Measurements from ENCODE around the gene MYH10.

Gene MYH10

DNA sequence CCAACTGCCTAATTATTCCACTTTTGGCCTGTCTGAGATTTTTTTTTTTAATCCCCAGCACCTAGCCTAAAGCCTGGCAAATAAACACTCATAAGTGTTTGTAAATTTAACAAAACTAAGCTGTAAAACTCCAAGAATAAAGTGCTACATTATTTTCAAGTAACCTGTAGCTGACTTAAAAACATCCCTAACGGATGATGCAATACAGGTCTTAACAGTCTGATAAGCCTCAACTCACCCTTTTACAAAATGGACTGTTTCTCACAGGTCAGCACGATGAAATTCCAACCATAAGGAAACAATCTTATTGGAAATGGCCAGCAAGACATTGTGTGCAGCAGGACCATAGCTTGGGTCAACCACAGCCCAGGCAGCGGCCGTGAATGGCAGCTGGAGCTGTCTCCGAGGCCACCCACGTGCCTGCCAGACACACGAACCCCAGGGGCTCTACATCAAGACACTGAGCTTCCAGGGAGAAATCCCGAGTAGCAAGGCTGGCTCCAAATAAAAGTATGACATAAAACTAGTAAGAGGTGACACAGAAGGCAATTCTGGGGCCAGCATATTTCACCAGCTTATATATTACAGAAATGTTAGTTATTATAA, 135.9 kb downstream of the MYH10 start:
- DNase-seq (ENCODE audit: low read depth in 2 of 2): no peak

- DNase-seq (ENCODE audit: low read depth in 2 of 2): no peak
Observed at GRCh38 chr17:8494021-8494420, 136.5 kb downstream of the MYH10 start.

DNA sequence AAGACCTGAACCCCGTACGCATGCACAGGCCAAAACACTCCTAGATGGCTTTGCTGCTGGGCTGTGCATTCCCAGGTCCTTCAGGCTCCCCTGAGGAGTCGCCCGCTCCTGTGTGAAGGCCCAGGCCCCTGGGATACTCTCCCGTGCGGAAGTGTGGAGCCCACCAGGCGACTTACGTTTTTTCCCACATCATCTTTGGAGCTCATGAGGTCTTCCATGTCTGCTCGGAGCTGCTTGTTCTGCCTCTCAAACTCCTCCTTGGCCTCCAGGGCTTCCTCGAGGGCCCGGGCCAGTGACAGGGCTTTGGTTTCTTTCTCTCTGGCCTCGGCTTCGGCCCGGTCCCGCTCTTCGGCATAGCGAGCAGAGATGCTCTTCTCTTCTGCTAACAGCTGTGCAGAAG, 138.4 kb downstream of the MYH10 start:
- no peak for DNase-seq (ENCODE audit: low read depth in 2 of 2)

DNA sequence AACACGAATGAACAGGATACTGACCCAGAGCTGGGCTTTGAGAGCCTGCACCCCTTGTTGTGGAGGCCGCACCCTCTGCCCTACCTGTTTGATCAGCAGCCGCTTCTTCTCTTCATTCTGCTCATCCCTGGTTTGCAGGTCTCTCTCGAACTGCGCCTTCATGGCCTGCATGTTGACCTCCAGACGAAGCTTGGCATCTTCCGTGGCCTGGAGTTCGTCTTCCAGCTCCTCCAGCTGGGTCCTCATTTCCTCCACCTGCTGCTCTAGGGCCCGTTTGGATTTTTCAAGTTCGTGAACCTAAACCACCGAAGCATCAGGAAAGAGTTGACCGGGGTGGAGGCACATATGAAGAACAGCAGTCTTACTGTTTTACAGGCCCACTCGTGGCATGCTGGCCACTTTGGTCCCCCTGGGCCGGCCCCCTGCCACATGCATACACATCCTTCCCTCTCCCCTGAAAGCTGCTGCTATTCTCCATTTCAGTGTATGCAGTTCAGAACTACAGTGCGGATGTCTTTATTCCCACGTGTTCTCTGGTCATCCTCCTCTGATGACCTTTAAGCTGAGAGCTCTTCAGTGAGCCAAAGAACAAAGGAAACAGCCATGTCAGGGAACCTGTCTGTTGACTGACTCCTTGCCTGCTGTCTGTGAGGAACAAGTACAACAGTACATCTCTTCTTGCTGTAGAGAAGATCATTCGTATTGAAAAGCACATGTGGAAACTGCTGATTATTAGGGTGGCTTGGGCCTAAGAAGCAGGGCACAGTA, 140.1 kb downstream of the MYH10 start:
- no peak for DNase-seq (ENCODE audit: low read depth in 2 of 2)

GRCh38 chr17:8489841-8490240, 140.7 kb downstream of the MYH10 start:
- no peak for DNase-seq (ENCODE audit: low read depth in 2 of 2)

GRCh38 chr17:8488901-8489300, 141.6 kb downstream of the MYH10 start:
- no peak for DNase-seq (ENCODE audit: low read depth in 2 of 2)

DNA sequence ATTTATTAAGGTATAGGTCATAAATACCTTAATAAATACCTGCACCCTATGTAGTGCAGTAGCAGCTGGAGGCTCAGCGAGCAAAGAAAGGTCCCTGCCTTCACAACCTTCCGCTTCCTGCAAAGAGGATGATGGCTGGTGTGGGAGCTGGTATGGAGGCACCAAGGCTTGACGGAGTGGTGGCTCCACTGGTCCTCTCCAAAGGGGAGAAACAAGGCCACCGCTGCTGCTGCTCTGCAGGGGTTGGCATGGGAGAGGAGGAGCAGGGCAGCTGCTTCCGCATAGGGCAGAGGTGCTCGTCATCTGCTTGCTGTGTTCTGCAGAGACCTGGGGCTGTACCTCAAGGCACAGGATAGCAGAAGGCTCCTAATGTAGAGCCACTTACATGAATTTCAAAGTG, 142.0 kb downstream of the MYH10 start:
- no peak for DNase-seq (ENCODE audit: low read depth in 2 of 2)

DNA sequence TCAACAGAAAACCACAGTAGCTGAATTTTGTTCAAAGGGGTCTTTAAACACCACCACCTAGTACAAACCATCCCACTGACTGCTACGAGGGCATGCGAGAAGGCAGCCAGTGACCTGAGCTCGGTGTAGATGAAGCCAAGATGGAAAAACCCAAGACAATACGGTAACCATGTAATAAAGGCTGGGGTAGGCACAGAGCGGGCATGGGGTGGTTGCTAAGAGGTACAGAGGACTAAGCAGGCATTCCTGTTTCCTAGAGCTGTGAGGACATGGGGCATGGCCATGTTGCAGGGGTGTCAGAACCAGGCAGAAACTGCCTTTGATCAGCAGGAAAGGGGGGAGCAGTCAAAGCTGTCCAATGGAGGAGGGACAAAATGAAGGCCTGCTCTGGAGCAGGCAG, 142.8 kb downstream of the MYH10 start:
- no peak for DNase-seq (ENCODE audit: low read depth in 2 of 2)

- no peak for DNase-seq (ENCODE audit: low read depth in 2 of 2)
Observed at GRCh38 chr17:8487130-8487645, 143.3 kb downstream of the MYH10 start.

- no peak for DNase-seq (ENCODE audit: low read depth in 2 of 2)
Observed at GRCh38 chr17:8485491-8485890, 145.0 kb downstream of the MYH10 start.

GRCh38 chr17:8484465-8484864, 146.1 kb downstream of the MYH10 start:
- DNase-seq (ENCODE audit: low read depth in 2 of 2): no peak

- DNase-seq (ENCODE audit: low read depth in 2 of 2): no peak
Observed at GRCh38 chr17:8482546-8482945, 148.0 kb downstream of the MYH10 start.

DNA sequence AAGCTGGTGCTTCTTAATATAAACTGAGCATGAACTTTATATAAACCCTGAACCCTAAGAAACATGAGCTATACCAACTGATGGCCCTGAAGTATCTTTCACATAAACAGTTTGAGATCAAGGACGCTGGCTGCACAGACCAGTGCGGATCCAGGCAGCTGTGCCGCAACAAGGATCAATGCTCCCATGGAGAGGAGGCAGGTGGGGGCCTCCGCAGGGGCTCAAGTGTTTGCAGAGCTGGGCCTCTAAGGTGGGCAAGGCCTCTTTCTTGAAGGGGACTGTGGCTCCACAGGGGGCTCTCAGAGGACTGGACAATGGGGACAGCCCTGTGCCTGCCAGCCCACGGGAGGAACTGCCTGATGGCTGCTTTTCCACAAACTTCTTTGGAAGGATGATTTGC, 148.8 kb downstream of the MYH10 start:
- DNase-seq (ENCODE audit: low read depth in 2 of 2): no peak

DNA sequence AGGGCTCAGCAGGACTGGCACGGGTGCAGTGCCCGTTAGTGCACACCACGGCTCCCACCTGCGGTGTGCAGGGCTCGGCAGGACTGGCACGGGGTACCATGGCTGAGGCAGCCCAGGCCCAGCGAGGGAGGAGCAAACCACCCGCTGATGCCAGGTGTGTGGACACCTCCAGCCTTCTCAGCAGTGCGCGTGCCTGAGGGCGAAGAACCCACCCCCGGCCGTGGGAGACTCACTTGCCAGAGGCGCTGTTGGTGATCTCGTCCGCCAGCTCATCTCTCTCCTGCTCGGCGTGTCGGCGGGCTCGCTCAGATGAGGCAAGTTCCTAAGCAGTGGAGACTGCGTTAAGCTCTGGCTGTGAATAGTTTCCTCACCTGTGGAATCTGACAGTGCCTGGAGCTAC, 149.4 kb downstream of the MYH10 start:
- DNase-seq (ENCODE audit: low read depth in 2 of 2): no peak

- no peak for DNase-seq (ENCODE audit: low read depth in 2 of 2)
Observed at GRCh38 chr17:8480011-8480976, 150.2 kb downstream of the MYH10 start.

- DNase-seq (ENCODE audit: low read depth in 2 of 2): no peak
Observed at GRCh38 chr17:8479431-8479947, 151.0 kb downstream of the MYH10 start.

DNA sequence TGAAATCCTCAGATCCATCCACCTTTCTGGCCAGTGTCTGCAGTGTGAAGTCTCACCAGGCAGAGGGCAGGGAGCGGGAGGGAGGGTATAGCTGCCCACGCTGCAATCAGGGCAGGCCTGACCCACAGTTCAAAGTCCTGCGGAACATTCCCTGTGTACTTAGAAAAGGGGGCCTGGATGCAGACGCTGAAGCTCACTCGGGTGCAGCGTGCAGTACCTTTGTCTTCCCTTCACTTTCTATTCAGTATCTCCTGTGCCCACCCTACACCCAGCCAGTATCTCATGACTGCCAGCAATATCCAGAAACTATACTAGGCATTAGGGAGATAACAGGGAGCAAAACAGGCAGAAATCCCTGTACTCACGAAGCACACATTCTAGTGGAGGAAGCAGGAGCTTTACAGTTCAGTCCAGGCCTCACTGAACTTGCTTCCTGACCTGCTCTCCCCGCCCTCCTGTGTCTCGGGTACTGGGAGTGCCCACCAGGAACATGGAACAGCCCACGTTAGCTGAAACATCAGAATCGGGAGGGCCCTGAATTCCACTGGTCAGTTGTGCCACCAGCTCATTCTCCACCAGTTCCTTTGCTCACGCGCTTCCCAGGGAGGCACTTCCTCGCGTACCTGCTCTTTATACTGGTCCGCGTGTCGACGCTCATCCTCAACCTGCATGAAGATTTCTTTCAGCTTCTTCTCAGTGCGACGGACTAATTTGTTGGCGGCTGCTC, 152.6 kb downstream of the MYH10 start:
- DNase-seq (ENCODE audit: low read depth in 2 of 2): no peak

GRCh38 chr17:8477171-8477570, 153.4 kb downstream of the MYH10 start:
- DNase-seq (ENCODE audit: low read depth in 2 of 2): no peak

DNA sequence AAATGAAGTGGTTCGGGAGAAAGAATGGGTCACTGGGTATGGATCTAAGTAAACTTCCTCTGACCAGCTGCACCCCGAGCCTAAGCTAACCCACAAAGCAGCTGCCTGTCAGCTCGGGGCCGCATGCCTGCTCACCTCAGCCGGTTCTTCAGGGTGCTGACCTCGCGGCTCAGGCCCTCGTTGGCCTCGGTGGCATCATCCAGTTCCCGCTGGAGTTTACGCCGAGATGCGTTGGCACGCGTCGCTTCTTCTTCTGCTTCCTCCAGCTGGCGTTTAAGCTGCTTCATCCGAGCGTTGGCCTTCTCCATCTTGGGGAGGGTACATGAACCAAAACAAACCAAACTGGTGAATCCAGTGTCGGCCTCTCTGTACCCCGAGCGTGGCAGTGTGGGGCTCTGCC, 153.8 kb downstream of the MYH10 start:
- DNase-seq (ENCODE audit: low read depth in 2 of 2): no peak

- no peak for DNase-seq (ENCODE audit: low read depth in 2 of 2)
Observed at GRCh38 chr17:8475781-8476180, 154.7 kb downstream of the MYH10 start.

DNA sequence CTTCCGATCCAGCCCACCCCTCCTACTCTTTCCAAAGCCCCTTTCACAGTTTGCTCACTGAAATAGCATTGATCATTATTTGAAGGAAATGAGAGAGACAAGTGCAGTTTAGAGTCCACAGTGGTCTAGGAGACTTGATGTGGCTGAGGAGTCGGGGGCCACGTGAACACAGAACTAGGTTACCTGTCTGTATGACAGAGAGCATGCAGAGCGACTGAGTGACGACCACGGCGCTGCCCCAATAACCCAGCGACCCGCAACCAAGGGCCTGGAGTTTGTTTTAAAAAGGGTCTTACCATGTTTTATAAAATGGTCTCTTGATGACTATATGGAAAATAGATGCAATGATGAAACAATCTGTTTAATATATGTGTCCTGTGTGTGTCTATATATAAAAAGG, 155.3 kb downstream of the MYH10 start:
- no peak for DNase-seq (ENCODE audit: low read depth in 2 of 2)

Measured in stimulated activated CD4-positive, alpha-beta T cell treated with anti-CD3 and anti-CD28 coated beads, Interleukin-4, amount 100 ng/mL, for 48 hours (primary cell).